ENCODE results near the gene CSK.

DNA sequence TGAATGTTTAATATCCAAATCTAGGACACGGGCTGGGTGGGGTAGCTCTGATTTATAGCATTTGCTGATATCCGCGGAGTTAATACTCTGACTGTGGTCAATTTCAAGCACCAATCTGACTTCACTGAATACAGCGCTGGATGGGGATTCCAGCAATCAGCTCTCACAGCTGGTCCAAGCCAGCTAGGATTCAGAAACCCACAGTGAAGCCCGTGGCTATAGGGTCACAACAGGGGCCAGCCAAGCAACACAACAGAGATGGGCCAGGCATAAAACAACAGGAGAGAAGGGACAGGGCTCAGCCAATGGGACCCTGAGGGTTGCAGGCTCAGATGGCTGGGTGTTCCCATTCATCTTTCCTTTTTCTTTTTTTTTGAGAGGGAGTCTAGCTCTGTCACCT, 25.4 kb downstream of the CSK start:
- TF ChIP-seq, protein P1, sequence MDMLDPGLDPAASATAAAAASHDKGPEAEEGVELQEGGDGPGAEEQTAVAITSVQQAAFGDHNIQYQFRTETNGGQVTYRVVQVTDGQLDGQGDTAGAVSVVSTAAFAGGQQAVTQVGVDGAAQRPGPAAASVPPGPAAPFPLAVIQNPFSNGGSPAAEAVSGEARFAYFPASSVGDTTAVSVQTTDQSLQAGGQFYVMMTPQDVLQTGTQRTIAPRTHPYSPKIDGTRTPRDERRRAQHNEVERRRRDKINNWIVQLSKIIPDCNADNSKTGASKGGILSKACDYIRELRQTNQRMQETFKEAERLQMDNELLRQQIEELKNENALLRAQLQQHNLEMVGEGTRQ (IDR thresholded peaks at IDR 0.05; ENCODE audit: borderline replicate concordance, low read depth, low read length), result no peak
- TF ChIP-seq, protein P2, sequence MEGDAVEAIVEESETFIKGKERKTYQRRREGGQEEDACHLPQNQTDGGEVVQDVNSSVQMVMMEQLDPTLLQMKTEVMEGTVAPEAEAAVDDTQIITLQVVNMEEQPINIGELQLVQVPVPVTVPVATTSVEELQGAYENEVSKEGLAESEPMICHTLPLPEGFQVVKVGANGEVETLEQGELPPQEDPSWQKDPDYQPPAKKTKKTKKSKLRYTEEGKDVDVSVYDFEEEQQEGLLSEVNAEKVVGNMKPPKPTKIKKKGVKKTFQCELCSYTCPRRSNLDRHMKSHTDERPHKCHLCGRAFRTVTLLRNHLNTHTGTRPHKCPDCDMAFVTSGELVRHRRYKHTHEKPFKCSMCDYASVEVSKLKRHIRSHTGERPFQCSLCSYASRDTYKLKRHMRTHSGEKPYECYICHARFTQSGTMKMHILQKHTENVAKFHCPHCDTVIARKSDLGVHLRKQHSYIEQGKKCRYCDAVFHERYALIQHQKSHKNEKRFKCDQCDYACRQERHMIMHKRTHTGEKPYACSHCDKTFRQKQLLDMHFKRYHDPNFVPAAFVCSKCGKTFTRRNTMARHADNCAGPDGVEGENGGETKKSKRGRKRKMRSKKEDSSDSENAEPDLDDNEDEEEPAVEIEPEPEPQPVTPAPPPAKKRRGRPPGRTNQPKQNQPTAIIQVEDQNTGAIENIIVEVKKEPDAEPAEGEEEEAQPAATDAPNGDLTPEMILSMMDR (IDR thresholded peaks at IDR 0.05), result no peak
- no peak for TF ChIP-seq RFX5 (IDR thresholded peaks at IDR 0.05; ENCODE audit: low read length)
- TF ChIP-seq JUND (IDR thresholded peaks at IDR 0.05), result no peak
- TF ChIP-seq, protein P3, sequence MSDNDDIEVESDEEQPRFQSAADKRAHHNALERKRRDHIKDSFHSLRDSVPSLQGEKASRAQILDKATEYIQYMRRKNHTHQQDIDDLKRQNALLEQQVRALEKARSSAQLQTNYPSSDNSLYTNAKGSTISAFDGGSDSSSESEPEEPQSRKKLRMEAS (IDR thresholded peaks at IDR 0.05; ENCODE audit: low read depth), result no peak
- TF ChIP-seq GABPA (IDR thresholded peaks at IDR 0.05; ENCODE audit: low read depth), result no peak
- TF ChIP-seq, protein P4, sequence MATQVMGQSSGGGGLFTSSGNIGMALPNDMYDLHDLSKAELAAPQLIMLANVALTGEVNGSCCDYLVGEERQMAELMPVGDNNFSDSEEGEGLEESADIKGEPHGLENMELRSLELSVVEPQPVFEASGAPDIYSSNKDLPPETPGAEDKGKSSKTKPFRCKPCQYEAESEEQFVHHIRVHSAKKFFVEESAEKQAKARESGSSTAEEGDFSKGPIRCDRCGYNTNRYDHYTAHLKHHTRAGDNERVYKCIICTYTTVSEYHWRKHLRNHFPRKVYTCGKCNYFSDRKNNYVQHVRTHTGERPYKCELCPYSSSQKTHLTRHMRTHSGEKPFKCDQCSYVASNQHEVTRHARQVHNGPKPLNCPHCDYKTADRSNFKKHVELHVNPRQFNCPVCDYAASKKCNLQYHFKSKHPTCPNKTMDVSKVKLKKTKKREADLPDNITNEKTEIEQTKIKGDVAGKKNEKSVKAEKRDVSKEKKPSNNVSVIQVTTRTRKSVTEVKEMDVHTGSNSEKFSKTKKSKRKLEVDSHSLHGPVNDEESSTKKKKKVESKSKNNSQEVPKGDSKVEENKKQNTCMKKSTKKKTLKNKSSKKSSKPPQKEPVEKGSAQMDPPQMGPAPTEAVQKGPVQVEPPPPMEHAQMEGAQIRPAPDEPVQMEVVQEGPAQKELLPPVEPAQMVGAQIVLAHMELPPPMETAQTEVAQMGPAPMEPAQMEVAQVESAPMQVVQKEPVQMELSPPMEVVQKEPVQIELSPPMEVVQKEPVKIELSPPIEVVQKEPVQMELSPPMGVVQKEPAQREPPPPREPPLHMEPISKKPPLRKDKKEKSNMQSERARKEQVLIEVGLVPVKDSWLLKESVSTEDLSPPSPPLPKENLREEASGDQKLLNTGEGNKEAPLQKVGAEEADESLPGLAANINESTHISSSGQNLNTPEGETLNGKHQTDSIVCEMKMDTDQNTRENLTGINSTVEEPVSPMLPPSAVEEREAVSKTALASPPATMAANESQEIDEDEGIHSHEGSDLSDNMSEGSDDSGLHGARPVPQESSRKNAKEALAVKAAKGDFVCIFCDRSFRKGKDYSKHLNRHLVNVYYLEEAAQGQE (IDR thresholded peaks at IDR 0.05; ENCODE audit: low read depth, low read length), result no peak
